CD4-positive, alpha-beta T cell treated with Interferon alpha-2 for 1 hour (primary cell): ENCODE measurements around the gene PBLD.
"Not testable (repeated sequence)": the region's sequence is repeated elsewhere in the genome, so short reads cannot be mapped to it uniquely, and the experiment has no call there.

ENCODE experiments used
- DNase-seq, 2 donors: peaks; one replicate each; pipeline ENCODE4 v3.0.0-alpha.2; 2020 to 2022

PBLD gene

GRCh38 chr10:68277814-68278213, 54.9 kb downstream of the PBLD start:
- not testable (repeated sequence) for DNase-seq

GRCh38 chr10:68276224-68276623, 56.5 kb downstream of the PBLD start:
- DNase-seq: no peak

GRCh38 chr10:68275600-68276126, 57.1 kb downstream of the PBLD start:
- DNase-seq: no peak

- no peak for DNase-seq
These were observed 59.9 kb downstream of the PBLD start for GRCh38 chr10:68272833-68273232.

- no peak for DNase-seq
These were observed 61.4 kb downstream of the PBLD start for GRCh38 chr10:68271196-68271882.

GRCh38 chr10:68269562-68270290, 63.0 kb downstream of the PBLD start:
- DNase-seq: no peak

- DNase-seq: no peak
These were observed 71.4 kb downstream of the PBLD start for GRCh38 chr10:68261132-68261856.

GRCh38 chr10:68253346-68253745, 79.4 kb downstream of the PBLD start:
- no peak for DNase-seq

GRCh38 chr10:68251625-68252495, 80.9 kb downstream of the PBLD start:
- DNase-seq: no peak

GRCh38 chr10:68251151-68251550, 81.6 kb downstream of the PBLD start:
- no peak for DNase-seq

- no peak for DNase-seq
These were observed 83.4 kb downstream of the PBLD start for GRCh38 chr10:68249297-68249696.

GRCh38 chr10:68247931-68248330, 84.8 kb downstream of the PBLD start:
- no peak for DNase-seq

GRCh38 chr10:68246397-68246796, 86.3 kb downstream of the PBLD start:
- DNase-seq: not testable (repeated sequence)

- DNase-seq: no peak
These were observed 90.7 kb downstream of the PBLD start for GRCh38 chr10:68242051-68242450.

GRCh38 chr10:68239596-68240150, 93.1 kb downstream of the PBLD start:
- no peak for DNase-seq

GRCh38 chr10:68239069-68239468, 93.7 kb downstream of the PBLD start:
- DNase-seq: no peak

- no peak for DNase-seq
These were observed 94.4 kb downstream of the PBLD start for GRCh38 chr10:68238371-68238770.

GRCh38 chr10:68237173-68237572, 95.6 kb downstream of the PBLD start:
- no peak for DNase-seq

- no peak for DNase-seq
These were observed 97.1 kb downstream of the PBLD start for GRCh38 chr10:68235581-68235980.

GRCh38 chr10:68235111-68235510, 97.6 kb downstream of the PBLD start:
- DNase-seq: no peak

GRCh38 chr10:68233046-68233445, 99.7 kb downstream of the PBLD start:
- DNase-seq: no peak
